ENCODE measurements around the gene PSMD3.

- TF ChIP-seq CTCF (IDR thresholded peaks at IDR 0.05) (no peak), POLR2A (IDR thresholded peaks at IDR 0.05) (no peak), POLR2AphosphoS5 (IDR thresholded peaks at IDR 0.05) (no peak), EP300 (IDR thresholded peaks at IDR 0.05) (no peak)
Observed at GRCh38 chr17:39972271-39972670, 8.3 kb upstream of the PSMD3 start.

Measured in upper lobe of left lung (tissue), 4 donors.